Endometrium (tissue), 2 donors: ENCODE measurements around the gene RPS3A.
"Not testable (repeated sequence)": the region's sequence is repeated elsewhere in the genome, so short reads cannot be mapped to it uniquely, and the experiment has no call there.

Experiments
- FAIRE-seq: peaks from 2 replicates; lab custom pipeline; 2012; peaks lifted over from hg19 to GRCh38; lab: Jason Lieb, UNC
- donor health status: control.
- donor health status: control.

Gene RPS3A

DNA sequence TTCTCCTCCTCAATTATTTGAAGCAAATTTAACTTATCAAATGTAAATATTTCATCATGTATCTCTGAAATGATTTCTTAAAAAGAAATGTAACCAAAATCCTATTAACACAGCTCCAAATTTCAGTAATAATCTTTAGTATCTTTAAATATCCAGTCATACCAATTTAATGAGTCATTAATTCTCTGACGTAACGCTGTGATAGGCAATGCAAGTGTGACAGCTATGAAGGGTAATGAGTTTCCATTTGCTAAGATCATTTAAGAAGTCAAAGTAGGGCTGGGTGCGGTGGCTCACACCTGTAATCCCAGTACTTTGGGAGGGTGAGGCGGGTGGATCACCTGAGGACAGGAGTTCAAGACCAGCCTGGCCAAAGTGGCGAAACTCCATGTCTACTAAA is 15.6 kb downstream of the RPS3A start:
- no peak for FAIRE-seq

GRCh38 chr4:151117371-151117962 is 18.0 kb downstream of the RPS3A start:
- peak; percentile 89 for FAIRE-seq

DNA sequence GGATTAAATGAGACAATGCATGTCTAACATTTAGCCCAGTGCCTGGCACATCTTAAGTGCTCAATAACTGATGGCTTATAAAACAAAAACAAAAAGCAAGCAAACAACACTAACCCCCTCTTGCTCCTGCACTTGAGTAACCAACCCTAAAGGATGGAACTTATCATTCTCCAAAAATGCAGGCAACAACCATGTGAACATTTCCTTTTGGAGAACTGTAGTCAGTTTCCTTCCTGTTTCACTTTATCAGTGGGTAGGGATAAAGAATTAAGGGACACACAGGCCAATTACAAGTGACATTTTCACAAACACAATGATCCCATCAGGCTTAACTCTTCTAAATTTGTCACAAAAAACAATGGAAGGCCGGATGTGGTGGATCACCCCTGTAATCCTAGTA is 30.4 kb downstream of the RPS3A start:
- FAIRE-seq = no peak

DNA sequence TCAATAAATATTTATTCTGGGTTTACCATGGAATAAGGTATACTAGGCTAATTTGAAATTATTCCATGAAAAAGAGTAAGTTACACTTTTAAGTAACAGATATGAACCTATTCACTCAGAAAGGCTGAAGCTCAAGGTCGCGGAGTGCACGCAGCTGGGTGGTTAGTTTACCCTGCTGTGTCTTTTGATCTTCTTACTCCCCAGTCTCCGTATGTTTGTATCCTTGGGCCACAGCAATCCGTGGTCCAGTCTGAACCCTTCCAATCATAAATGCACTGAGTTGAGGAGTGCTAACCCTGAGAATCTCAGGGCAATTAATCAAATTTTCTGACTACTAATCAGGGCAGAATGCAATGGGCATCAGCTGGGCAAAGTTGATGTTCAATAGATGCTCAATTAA is 33.9 kb downstream of the RPS3A start:
- no peak for FAIRE-seq

DNA sequence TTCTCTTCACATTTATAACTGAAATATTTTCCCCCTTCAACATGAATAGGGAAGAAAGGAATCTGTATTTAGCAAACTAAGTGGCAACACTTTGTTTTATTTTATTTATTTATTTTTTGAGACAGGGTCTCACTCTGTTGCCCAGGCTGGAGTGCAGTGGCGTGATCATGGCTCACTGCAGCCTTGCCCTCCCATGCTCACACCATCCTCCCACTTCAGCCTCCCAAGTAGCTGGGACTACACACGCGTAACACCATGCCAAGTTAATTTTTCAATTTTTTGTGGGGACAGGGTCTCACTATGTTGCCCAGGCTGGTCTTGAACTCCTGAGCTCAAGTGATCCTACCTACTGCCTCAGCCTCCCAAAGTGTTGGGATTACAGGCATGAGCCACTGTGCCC is 36.6 kb downstream of the RPS3A start:
- FAIRE-seq = not testable (repeated sequence)

- no peak for FAIRE-seq
Measured at GRCh38 chr4:151139814-151140213, 40.4 kb downstream of the RPS3A start.

DNA sequence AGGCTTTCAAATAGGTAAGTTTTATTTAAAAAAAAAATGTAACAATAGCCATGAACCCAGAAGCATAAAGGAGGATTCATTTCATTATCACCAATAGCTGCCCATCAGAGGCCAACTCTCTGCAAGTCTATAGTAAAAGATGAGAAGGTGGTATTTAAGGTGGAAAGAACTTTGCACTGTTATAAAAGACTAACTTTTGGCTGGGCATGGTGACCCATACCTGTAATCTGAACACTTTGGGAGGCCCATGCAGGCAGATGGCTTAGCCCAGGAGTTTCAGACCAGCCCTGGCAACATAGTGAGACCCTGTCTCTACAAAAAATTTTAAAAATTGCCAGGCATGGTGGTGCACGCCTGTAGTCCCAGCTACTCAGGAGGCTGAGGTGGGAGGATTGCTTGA is 43.3 kb downstream of the RPS3A start:
- FAIRE-seq = no peak

DNA sequence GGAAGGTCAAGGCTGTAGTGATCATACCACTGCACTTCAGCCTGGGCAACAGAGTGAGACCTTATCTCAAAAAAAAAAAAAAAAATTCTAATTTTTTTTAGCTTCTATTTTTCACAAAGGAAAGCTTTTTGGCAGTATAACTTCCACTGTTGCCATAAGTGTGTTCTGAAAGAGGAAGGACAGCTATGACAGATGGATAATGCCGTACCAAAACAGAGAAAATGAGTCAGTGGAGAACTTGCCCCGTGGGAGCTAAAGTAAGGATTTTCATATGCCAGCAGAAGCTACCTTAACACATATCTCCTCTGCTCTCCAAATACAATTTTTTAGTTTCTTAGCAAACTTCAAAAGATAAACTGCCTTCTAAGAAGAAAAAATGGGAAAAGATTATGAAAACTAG is 43.7 kb downstream of the RPS3A start:
- no peak for FAIRE-seq

DNA sequence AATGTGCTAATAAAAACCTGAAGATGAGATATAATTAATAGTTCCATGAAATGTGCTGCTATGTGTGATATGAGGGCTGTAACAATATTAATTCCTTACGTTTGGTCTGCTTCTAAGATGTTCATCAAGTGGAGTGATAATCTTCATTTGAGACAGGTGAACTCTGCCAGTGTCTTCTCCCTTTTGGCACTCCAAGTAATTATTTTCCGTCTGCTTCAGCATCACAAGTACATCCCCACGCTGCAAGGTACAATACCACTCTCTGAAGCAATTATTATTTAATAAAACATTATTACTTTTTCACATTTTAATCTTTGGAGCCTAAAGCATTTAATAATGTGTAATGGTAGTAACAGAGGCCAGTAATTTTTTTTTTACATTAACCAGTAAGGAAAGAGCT is 44.4 kb downstream of the RPS3A start:
- FAIRE-seq = no peak

- FAIRE-seq = no peak
Measured at GRCh38 chr4:151144329-151145072, 45.1 kb downstream of the RPS3A start.

DNA sequence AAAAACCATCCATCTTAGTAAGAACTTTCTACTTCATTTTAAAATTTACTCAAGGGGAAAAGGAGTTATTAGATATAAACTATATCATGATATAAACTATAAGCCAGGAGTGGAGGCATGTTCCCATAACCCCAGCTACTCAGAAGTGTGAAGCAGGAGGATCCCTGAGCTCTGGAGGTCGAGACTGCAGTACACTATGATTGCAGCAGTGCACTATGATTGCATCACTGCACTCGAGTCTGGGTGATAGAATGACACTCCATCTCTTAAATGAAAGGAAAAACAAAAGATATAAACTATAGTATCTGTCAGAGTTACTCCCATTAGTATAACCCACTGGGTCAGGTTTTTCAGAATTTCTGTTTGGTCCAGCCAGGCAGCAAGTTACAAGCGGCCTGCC is 47.6 kb downstream of the RPS3A start:
- FAIRE-seq = no peak

GRCh38 chr4:151148261-151148660 is 48.8 kb downstream of the RPS3A start:
- no peak for FAIRE-seq

GRCh38 chr4:151150821-151151580 is 51.6 kb downstream of the RPS3A start:
- FAIRE-seq = no peak

GRCh38 chr4:151152028-151152427 is 52.6 kb downstream of the RPS3A start:
- no peak for FAIRE-seq

GRCh38 chr4:151153585-151153984 is 54.2 kb downstream of the RPS3A start:
- FAIRE-seq = no peak
